Activated CD4-positive, alpha-beta T cell treated with anti-CD3 and anti-CD28 coated beads, Interleukin-2, amount 50 U/mL, for 24 hours (primary cell): Measurements from ENCODE around the gene XKR3.
"Not testable (repeated sequence)": the region's sequence is repeated elsewhere in the genome, so short reads cannot be mapped to it uniquely, and the experiment has no call there.

Source experiments
- DNase-seq, 2 donors: peaks; one replicate each; pipeline ENCODE4 v3.0.0-alpha.2; 2020; ENCODE audit warnings: low read depth in 1 of 2, low spot score in 1 of 2

Gene XKR3

GRCh38 chr22:16748160-16748929 lies 76.9 kb downstream of the XKR3 start:
- DNase-seq = not testable (repeated sequence)

- DNase-seq = not testable (repeated sequence)
Measured at GRCh38 chr22:16747266-16748159, 77.7 kb downstream of the XKR3 start.

- not testable (repeated sequence) for DNase-seq
Measured at GRCh38 chr22:16734271-16734670, 90.9 kb downstream of the XKR3 start.
